ENCODE data around the gene TLX3. TPM values are rescaled to one million over a fixed set of nuclear protein-coding genes. Genes with fewer than 3 reads are reported as not detected.

Gene TLX3
- total RNA-seq, 2 donors from 2014 or later: not detected

- H3K27ac ChIP-seq (ENCODE audit: low read depth, low read length): no peak overlapping the region
- Mint-ChIP-seq H3K4me3 (no peak overlapping the region), H3K4me1 (peaks cover 2% of the 10 kb centered on the region), H3K27me3 (ENCODE audit: insufficient read depth) (peaks cover 7% of the 10 kb centered on the region), H3K27ac (no peak overlapping the region), H3K36me3 (ENCODE audit: low read depth) (no peaks in the 10 kb centered on the region), H3K9me3 (no peaks in the 10 kb centered on the region)
- peak; percentile 86 for TF ChIP-seq CTCF (conservative IDR thresholded peaks at IDR 0.05)
- peak; percentile 82 for DNase-seq
- H3K27me3 ChIP-seq (ENCODE audit: control insufficient read depth, insufficient read depth, low read length, poor library complexity, severe bottlenecking): peaks cover 10% of the 10 kb centered on the region
- H3K36me3 ChIP-seq (ENCODE audit: control insufficient read depth, insufficient read depth, low read length): no peaks in the 10 kb centered on the region
- no peaks in the 10 kb centered on the region for H3K4me1 ChIP-seq (ENCODE audit: control insufficient read depth, insufficient read depth, low read length)
- no peaks in the 10 kb centered on the region for H3K9me3 ChIP-seq (ENCODE audit: control insufficient read depth, low read length)
- WGBS, 2 experiments (ENCODE audit: insufficient coverage in 1 of 2, insufficient read length in 1 of 2): 55 to 64% methylated on average over 14 to 17 of the region's 17 CpGs
- H3K4me3 ChIP-seq (ENCODE audit: low read length): no peak overlapping the region
- H3K9ac ChIP-seq (ENCODE audit: extremely low read depth, low read length, poor library complexity, severe bottlenecking): no peak overlapping the region
Observed at GRCh38 chr5:171342362-171343111, 33.5 kb downstream of the TLX3 start.

GRCh38 chr5:171344936-171345608, 36.0 kb downstream of the TLX3 start:
- H3K4me3 Mint-ChIP-seq: no peak overlapping the region
- peaks cover 1% of the 10 kb centered on the region for H3K27me3 Mint-ChIP-seq (ENCODE audit: insufficient read depth)
- Histone ChIP-seq H3K27me3 (ENCODE audit: control insufficient read depth, insufficient read depth, low read length, poor library complexity, severe bottlenecking) (no peaks in the 10 kb centered on the region), H3K27ac (ENCODE audit: low read depth, low read length) (no peak overlapping the region), H3K4me1 (ENCODE audit: control insufficient read depth, insufficient read depth, low read length) (no peaks in the 10 kb centered on the region), H3K36me3 (ENCODE audit: control insufficient read depth, insufficient read depth, low read length) (no peaks in the 10 kb centered on the region), H3K4me3 (ENCODE audit: low read length) (no peak overlapping the region), H3K9me3 (ENCODE audit: control insufficient read depth, low read length) (no peaks in the 10 kb centered on the region), H3K9ac (ENCODE audit: extremely low read depth, low read length, poor library complexity, severe bottlenecking) (no peak overlapping the region)
- H3K4me1 Mint-ChIP-seq: peaks cover 2% of the 10 kb centered on the region
- WGBS, 2 experiments (ENCODE audit: insufficient coverage in 1 of 2, insufficient read length in 1 of 2): 93 to 97% methylated on average over 17 to 19 of the region's 19 CpGs
- H3K36me3 Mint-ChIP-seq (ENCODE audit: low read depth): no peaks in the 10 kb centered on the region
- TF ChIP-seq CTCF (conservative IDR thresholded peaks at IDR 0.05): no peak
- no peak for DNase-seq
- no peak overlapping the region for H3K27ac Mint-ChIP-seq
- H3K9me3 Mint-ChIP-seq: no peaks in the 10 kb centered on the region

GRCh38 chr5:171351536-171352073, 42.6 kb downstream of the TLX3 start:
- no peaks in the 10 kb centered on the region for H3K4me1 Mint-ChIP-seq
- H3K36me3 Mint-ChIP-seq (ENCODE audit: low read depth): no peaks in the 10 kb centered on the region
- H3K36me3 ChIP-seq (ENCODE audit: control insufficient read depth, insufficient read depth, low read length): no peaks in the 10 kb centered on the region
- no peak overlapping the region for H3K27ac Mint-ChIP-seq
- H3K27me3 Mint-ChIP-seq (ENCODE audit: insufficient read depth): no peaks in the 10 kb centered on the region
- H3K4me1 ChIP-seq (ENCODE audit: control insufficient read depth, insufficient read depth, low read length): no peaks in the 10 kb centered on the region
- DNase-seq: no peak
- H3K9me3 ChIP-seq (ENCODE audit: control insufficient read depth, low read length): no peaks in the 10 kb centered on the region
- 81 to 93% methylated on average over 3 to 7 of the region's 7 CpGs for WGBS, 2 experiments (ENCODE audit: insufficient coverage in 1 of 2, insufficient read length in 1 of 2)
- no peak overlapping the region for H3K4me3 Mint-ChIP-seq
- H3K9ac ChIP-seq (ENCODE audit: extremely low read depth, low read length, poor library complexity, severe bottlenecking): no peak overlapping the region
- H3K27ac ChIP-seq (ENCODE audit: low read depth, low read length): no peak overlapping the region
- TF ChIP-seq CTCF (conservative IDR thresholded peaks at IDR 0.05): no peak
- H3K27me3 ChIP-seq (ENCODE audit: control insufficient read depth, insufficient read depth, low read length, poor library complexity, severe bottlenecking): no peaks in the 10 kb centered on the region
- H3K9me3 Mint-ChIP-seq: no peaks in the 10 kb centered on the region
- H3K4me3 ChIP-seq (ENCODE audit: low read length): no peak overlapping the region

All from endodermal cell (in vitro differentiated cells).